ENCODE measurements around the gene CARD19.
A peak's percentile ranks its signal among the peaks of the same experiment; 100 is the strongest.

CARD19 gene, protein sequence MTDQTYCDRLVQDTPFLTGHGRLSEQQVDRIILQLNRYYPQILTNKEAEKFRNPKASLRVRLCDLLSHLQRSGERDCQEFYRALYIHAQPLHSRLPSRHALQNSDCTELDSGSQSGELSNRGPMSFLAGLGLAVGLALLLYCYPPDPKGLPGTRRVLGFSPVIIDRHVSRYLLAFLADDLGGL

DNA sequence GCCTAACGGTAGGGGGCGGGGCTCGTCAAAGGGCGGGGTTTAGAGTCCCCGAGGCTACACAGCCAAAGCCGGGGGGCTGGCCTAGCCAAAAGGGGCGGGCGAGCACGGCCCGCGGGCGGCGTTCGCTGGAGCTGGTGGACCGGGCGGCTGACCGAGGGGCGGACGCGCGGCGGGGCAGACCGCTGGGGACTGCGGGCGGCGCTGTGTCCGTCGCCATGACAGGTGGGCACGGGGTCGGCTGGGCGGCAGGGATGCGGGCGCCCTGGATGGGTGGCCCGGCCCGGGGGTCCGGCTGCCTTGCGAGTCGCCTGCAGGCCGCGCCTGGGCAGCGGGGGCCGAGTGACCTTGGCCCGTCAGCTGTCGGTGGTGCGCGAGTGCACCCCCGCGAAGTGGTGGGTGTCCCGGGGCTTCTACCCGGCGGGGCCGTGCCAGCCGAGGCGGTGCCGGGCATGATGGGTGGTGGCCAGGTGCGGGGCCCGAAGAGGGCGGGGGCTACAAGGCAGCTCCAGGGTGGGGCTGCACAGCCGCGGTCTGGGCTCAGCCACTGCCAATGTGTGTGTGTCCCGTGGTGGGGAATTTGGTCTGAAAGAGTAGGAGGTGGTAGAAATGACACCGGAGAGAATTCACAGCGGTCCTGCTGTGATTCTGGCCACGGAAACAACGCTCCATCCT, at the start of gene CARD19:
Gene CARD19, plus strand, starts transcription at position 87 of the 672 bp plus-strand sequence. Its CDS starts 129 bp downstream, at position 216.
- DNase-seq (ENCODE audit: low read depth): no peak

DNA sequence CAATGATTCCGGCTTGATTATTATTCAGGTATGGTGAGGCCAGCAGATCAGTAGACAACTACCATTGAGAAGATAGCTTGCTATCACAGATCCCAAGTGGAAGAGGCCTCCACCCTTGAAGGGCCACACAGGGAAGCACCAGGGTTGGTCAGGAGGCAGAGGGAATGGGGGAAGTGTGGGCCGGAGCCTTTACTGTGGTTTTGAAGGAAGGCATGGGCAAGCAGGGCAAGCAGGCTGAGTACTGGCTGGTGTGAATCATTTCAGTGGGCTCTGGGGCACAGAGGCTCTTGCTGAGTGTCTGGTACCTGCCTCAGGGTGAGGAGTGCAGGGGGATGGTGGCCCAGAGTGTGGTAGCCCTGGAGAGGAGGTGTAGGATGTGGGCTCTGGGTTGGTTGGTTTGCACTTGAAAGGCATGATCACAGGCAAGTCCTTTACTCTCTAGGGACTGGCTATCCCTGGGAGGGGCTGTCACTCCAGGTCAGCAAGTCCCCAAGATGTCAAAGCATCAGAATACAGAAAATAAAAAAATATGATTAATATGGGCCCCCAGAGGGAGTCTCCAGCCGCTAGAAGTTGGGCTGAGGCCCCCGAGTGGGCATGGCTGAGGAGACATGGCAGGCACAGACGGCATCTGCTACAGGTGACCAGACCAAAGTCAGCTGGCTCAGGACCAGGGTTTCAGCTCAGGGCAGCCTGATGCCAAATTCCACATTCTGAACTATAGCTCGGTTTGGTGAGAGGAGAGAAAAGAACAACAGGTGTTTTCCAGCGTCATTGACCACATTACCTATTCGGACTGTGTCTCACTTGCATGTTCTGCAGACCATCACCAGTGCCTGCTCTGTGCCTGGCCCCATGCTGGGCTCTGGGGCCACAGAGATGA, 47.2 kb upstream of the CARD19 start:
- no peak for DNase-seq (ENCODE audit: low read depth)

DNA sequence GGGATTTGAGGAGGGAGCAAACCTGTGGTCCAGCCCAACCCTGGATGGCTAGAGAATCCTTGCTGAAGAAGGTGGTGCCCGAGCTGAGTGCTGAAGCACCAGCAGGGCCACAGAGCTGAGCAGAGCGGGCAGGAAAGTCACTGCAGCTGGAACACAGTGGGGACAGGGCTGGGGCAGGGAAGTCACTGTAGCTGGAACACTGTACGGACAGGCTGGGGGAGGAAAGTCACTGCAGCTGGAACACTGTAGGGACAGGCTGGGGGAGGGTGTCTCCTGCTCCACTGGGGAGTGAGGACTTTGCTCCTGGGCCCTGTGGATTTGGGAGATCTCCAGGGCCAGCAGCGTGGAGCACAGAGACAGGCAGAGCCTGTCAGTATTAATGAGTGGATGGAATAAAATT, 46.5 kb upstream of the CARD19 start:
- DNase-seq (ENCODE audit: low read depth): no peak

DNA sequence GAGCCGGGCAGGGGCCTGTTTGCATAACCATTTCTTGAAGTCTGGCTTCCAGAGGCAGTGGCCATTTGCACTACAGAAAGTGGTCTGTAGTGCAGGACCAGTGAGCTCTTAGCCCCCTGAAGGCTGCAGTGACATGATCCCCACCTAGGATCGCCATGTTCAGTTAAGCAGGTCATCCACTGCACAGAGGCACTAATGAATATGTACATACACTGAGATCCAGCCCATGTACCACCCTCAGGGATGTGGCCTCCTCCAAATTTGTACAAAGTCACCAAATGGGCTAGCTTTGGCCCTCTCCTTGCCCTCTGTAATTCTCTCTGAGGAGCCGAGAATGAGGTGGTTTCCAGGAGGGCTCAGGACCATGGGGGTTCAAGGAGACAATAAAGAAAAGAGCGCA, 45.8 kb upstream of the CARD19 start:
- DNase-seq (ENCODE audit: low read depth): no peak

DNA sequence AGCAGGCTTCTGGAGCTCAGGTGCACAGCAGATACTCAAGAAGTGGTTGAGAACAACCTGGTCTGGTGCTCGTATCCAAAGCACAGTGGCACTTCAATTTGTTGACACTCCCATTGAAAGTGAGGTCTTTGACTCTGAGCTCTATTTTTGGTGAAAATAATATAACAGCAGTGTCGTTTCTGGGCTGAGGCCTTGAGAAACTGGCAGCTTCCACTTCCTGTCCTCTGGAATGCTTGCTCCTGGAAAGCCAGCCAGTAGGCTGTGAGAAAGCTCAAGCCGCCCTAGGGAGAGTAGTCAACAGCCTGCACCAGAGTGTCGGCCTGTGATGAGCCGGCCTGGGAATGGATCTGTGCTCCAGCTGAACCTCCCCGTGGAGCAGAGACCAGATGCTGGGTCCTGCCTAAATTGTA, 44.3 kb upstream of the CARD19 start:
- no peak for DNase-seq (ENCODE audit: low read depth)

DNA sequence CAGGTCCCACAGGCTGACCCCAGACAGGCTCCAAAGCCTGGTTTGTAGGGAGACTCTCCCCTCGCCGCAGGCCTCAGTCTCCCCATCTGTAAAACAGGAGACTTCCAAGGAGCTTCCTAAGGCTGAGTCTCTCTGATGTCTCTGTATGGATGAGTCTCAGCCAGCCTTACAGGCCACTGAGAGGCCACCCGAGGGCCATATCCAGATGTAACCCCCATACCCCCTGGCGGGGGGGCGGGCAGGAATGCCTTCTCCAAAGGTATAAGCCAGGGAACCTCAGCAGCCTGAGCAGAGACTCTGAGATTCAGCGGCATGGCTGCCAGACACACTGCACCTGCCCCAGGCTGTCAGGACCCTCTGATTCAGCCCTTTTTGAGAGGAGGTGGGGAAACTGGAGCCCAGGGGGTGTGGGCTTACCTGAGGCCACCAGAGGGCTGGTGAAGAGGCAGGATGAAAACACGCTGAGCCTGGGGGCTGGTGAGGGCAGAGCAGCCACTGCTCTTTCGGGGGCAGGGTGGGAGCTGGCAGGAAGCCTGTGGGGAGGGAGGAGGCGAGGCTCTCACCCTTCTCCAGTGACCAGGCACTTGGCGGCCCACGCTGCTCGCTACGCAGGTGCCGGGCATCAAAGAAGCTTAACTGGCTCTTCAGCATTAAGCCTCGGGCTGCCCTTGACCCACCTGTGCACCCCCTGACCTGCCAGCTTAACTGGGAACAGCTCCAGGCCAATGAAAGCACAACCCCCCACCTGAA, 43.1 kb upstream of the CARD19 start:
- DNase-seq (ENCODE audit: low read depth): no peak

DNA sequence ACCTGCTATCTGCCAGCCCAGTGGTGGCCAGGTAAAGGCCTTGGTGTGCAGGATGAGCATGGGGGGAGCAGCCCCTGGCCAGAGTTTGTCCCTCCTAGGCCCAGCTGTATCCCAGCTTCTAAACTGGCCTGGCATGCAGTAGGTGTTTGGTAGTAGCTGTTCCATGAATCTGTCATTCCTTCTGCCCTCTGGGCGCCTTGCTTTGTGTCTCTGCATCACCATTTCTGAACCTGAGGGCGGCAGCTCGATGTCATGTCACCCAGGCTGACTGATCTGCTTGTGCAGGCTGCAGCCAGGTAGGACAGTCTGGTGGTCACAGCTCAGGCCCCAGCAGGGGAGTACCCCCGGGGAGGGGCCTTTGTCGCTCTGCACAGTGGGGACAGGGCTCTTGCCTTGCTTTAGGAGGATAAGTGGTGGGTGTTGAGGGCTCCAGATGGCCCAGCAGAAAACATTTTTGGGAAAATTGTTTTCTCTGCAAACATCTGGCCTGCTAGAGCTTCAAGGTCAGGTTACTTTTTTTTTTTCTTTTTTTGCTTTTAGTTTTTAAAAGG, 42.2 kb upstream of the CARD19 start:
- no peak for DNase-seq (ENCODE audit: low read depth)

DNA sequence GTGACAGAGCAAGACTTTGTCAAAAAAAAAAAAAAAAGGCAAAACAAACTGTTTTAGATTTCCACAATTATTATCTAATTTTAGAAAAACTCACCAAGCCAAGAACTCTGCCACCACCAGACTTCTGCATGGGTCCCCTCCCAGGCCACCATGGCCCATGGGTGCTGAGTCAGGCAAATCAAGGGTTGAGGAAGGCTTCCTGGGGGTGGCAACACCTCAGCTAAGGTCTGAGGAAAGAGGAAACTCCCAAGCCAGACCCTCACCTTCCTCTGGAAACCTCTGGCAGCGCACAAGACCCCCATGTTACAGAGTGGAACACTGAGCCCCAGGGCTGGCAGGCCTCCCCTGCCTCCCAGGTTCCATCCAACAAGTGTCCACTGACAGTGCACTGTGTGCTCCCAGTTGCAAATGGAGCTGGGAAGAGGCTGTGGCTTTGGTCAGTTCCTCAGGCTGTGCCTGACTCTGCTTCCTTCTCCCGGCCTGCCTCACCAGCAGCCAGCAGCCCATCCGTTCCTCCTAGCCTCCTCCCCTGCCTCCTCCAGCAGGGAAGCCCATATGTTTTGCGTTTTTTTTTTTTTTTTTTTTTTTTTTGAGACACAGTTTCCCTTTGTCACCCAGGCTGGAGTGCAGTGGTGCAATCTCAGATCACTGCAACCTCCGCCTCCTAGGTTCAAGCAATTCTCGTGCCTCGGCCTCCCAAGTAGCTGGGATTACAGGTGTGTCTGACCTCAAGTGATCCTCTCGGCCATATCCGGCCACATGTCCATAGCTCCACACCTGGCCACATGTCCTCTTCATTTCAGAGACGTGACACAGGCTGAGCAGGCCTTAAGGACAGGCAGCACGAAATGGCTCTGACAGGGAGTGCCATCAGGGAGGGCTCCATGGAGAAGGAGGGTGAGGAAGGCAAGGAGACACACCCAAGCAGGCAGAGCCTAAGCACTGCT, 41.0 kb upstream of the CARD19 start:
- no peak for DNase-seq (ENCODE audit: low read depth)

DNA sequence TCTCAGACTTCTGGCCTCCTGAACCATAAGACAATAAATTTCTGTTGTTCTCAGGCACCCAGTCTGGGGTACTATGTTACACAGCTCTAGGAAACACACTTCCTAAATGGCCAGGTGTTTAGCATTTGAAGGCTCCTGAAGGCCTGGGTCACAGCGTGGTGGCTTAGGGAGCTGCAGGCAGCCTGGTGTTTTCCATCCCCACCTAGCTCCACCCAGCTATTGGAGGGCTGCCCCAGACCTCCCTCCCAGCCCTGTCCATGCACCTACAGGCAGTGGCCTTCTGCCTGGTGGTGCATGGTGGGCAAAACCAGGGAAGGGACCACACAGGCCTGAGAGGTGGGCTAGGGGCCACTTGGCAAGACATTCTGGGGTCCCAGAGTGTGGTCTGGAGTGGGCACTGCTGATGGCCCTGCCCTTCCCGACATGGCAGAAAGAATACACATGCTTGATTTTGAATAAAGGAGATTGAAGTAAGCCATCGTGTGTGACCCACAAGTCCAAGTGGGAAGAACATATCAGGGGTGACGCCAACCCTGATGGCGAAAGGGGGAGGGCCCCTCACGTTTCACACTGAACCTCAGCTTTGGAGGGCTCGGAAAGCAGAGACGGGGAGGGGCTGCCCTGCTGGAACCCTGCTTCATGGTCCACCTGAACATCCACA, 38.8 kb upstream of the CARD19 start:
- DNase-seq (ENCODE audit: low read depth): no peak

DNA sequence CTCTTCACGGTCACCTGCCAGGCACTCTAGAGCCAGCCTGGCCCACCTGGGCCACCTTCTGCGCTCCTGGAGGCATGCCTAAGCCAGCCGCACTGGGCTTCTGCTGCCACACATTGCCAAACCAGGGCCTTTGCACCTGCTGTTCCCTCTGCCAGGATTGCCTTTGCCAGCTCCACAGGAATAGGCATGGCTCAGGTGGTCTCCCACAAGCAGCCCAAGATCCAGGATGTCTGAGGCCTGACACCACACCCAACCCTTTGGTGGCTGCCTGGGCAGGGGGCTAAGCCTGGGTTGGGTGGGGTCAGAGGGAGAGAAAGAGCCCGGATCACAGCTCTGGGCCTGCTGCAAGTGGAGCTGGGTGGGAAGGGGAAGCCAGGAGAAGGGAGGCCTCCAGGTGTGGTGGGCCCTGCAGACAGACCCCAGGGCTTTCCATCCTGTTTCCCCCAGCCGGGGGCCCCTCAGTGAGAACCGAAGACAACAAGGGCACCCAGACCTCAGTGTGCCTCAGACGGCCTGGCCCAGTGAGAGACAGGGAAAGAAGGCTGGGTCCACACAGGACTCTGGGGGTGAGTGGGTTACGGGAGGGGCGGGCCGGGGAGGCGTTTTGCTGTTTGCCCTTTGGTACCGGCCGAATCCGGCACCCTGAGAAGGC, 38.2 kb upstream of the CARD19 start:
- DNase-seq (ENCODE audit: low read depth): no peak

DNA sequence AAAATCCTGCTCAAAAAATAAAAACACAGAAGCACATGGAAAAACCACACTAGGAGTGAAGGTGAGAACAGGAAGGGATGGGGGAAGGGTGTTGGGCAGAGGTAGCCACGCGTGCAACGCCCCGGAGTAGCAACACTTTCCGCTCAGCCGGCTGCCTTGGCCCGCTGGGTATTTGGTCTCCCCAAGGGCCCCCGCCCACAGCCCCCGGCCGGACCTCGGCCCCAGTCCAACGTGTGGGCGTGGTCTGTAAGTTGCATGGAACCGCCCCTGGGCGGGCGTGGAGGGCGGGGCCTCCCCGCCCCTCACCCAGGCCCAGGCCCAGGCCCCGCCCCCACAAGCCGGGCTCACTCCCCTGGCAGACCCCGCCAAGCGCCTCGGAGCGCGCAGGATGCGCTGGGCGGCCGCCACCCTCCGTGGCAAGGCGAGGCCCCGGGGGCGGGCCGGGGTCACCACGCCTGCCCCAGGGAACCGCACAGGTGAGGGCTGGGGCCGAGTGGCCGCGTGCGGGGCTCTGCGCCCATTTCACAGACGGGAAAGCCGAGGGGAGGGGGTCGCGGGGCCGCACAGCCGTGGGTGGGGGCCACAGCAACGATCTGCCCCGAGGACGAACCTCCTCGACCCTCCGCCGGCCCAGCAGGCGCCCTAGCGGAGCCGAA, 37.5 kb upstream of the CARD19 start, which contains the start of gene SUSD3:
Gene SUSD3, plus strand, starts transcription at position 347 of the 656 bp plus-strand sequence. Its CDS starts 42 bp downstream, at position 389.
- DNase-seq (ENCODE audit: low read depth): peak; percentile 29

DNA sequence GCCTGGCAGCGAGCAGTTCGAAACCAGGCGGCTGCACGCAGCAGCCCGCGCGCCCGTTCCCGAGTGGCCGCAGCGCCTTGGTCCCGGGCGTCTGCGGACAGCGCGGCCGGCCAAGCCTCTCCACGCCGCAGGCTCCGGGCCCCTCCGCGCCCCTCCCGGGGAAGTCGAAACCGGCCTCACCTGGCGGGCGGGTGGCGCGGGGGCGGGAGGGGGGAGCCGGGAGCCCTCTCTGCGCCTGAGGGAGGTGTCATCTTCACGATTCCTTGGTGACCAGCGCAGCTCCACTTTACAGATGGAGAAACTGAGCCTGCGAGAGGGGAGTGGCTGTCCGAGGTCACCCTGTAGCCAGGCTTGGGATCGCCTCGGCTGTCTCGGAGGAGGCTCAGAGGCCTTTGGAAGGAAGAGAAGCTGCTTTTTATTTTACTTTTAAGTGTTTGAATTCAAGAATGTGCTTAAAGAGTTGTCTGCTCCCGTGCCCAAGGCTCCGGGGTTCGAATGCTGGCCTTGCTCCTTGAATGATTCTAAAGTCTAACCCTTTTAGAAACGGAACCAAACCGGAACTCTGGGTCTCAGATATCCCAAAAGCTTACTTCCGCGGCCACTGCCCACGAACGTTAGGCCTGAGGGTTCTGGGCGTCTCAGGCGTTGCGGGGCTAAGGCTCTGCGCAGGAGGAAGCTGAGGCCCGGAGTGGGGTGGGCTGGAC, 36.9 kb upstream of the CARD19 start:
- DNase-seq (ENCODE audit: low read depth): no peak

DNA sequence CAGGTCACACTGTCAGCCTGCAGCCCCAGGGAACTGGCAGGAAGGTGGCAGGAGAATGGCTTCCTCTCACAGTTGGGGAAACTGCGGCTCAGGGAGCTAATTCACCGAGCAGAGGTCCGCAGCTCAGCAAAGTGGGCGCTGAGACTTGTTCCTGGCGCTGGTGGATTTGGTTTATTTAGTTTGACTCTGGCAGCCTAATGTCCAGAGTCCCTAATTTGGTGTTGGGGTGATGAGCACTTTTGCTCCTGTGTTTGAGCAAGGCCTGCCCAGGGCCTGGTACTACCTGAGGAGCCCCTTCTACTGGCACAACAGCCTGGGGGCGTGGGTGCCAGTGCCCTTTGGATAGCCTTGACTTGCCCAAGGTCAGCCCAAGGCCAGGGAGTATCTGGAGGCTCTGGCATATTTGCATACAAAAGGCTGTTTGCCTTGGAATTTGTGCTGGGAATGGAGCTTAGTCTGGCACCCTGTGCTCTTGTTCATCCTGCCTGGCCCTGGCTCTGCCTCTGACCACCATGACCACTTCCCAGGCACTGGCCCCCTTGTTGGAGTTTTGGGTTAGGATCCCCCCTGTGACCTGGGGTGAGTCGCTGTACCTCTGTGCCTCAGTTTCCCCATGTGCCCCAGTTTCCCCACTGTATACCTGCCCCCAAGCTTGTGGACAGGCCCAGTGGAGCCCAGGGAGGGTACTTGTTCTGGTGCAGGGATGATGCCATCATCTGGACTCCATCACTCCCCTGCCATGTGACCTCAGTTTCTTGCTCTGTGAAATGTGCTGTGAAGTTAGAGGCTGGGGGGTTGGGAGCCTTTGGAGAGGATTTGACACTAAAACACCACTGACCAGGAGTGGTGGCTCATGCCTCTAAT, 36.1 kb upstream of the CARD19 start:
- no peak for DNase-seq (ENCODE audit: low read depth)

DNA sequence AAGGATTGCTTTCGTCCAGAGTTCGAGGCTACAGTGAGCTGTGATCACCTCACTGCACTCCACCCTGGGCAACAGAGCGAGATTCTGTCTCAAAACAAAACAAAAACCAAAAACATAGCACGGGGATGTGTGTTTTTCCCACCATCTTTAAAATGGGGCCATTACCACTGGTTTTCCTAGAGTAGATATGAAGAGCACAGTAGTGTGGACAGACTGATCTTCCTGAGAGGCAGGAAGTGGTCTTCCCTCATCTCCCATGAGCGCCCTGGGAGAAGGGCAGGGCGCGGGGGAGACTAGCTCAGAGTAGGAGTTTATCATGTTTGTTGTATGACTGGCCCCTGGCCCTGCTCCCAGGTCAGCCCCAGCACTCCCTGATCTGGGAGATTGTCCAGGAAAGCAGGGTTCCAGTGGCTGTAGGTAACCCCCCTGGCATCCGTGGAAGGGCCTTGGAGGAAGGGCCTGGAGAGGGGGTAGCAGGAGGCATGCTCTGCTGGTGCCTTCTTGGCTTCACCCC, 35.2 kb upstream of the CARD19 start:
- DNase-seq (ENCODE audit: low read depth): no peak

DNA sequence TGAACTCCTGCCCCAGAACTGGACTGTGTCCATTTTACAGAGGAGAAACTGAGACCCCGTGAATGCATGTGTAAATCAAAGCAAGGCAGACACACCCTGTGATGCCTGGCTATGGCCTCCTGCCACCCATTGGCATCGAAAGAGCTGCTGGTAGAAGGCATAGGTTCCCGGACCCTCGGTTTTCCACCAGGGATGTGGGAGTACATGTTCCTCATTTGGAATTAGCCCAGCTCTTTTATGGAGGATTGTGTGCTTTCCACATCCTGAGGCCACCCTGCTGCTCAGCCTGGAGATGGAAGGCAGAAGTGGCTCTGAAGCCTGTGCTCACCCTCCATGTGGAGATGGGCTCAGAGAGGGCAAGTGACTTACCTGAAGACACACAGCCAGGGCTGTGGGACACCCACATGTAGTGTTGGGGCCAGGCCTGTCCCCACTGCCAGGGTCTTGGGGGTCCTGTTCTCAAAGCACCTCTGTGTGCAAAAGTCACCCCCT, 34.7 kb upstream of the CARD19 start:
- no peak for DNase-seq (ENCODE audit: low read depth)

DNA sequence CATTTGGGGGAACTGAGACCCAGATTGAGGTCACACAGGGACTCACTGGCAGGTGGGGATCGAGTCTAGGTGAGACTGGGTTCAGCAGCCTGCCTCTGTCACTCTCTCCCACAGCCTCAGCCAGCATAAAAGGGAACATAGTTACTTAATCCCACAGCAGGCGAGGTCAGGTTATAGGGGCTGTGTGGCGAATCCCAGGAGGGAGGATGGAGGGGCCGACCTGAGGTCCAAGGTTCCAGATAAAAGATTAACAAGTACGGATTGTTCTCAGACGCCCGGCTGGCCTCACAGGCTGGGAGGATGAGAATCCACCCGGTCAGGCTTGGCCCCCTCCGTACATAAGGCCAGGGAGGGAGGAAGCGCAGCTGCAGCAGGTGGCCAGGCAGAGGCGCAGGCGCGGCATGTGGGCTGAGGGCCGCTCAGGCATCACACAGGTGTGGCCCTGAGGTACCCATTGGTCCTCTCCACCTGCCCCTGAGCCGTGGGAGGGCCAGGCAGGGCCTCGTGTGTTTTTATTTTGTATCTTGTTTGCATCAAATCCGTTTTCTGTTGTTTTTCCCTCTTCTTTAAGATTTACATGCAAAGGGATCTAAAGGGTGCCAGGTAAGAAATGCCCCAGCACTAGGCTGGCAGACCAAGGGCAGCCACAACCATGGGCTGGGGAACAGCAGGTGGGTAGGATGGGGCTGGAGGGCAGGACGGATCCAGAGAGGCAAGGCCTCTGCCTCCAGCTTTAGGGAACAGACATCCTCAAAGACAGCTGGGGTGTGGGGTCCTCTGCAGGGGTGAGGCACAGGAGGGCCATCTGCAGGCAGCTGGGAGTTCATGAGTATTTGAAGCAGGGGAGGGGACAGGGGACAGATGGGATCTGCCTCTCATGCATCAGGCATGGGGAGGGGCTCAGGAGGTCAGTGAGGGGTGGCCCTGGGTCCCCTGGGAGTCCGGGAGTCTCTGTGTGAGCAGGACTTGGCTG, 33.9 kb upstream of the CARD19 start:
- DNase-seq (ENCODE audit: low read depth): no peak

Measured in fibroblast of the conjunctiva (primary cell).